SK-N-MC (cell line): ENCODE data around the gene NOD2.

Experiments
- EZH2 ChIP-seq: fragments of 200-600 bp; sonication (generic); IDR thresholded peaks from one replicate; pipeline ENCODE4 v1.6.1; 2017; ENCODE audit warnings: antibody characterized with exemption
- FOXP2 ChIP-seq: optimal IDR thresholded peaks from 2 replicates; pipeline ENCODE3; 2011; ENCODE audit warnings: mild to moderate bottlenecking, moderate library complexity; ENCODE audit not compliant: insufficient read depth; ENCODE audit errors: extremely low read length, control extremely low read depth
- POLR2AphosphoS5 ChIP-seq: IDR thresholded peaks from 2 replicates; pipeline ENCODE4 v1.6.1; 2012; ENCODE audit warnings: mild to moderate bottlenecking, low read depth, low read length, borderline replicate concordance

DNA sequence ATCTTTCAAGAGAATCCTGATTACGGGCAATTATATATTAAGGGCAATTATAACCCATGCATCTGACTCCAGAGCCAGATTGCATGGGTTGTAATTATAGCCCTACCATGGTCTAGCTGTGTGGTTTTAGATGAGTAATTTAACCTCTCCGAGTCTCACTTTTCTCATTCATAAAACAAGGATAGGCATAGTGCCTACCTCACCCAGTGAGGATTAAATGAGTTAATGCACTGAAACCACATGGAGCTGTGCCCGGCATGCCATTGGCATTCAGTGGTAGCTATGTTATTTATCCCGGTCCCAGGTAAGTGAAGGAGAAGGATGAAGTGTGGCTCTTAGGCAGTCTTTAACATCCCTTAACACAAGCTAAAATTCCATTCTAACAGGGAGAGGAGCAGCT, 18.6 kb upstream of the NOD2 start:
- TF ChIP-seq EZH2 (no peak), POLR2AphosphoS5 (no peak), FOXP2 (no peak)
